ENCODE results near the gene ADAM20. TPM values are rescaled to one million over a fixed set of nuclear protein-coding genes. Genes with fewer than 3 reads are reported as not detected.

Gene ADAM20
- total RNA-seq (1 to 10 TPM; 2.5 to 3.8 TPM), polyA plus RNA-seq (under 1 TPM in 1 of 2 donors, not detected in 1; 0.10 TPM)
- long read RNA-seq, donor 1, result 0 reads
- long read RNA-seq, donor 2, result 0 reads

DNA sequence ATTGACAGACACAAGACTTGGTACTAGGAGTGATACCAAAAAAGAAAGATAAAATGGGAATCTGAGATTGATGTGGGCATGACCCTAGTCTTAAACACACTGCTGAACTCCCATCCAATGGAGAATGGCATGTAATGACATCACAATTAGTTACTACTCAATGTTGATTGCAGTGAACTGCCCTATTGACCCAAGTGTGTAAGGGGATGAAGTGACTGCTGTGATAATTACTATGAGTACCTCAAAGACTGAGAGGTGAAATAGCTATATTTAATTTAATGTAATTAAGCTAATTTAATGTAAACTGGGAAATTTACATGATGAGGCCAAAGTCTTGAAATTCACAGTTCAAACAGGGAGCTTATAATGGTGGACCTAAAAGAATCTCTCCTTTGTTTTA is at the start of gene ADAM20:
Gene ADAM20 (minus strand): TSS at position 101 of the 400 bp plus-strand sequence. CDS start 10,247 bp downstream, outside the sequence.
- H3K36me3 ChIP-seq (ENCODE audit: control insufficient read depth in 1 of 2, insufficient read depth in 2 of 2, low read length in 1 of 2), result peaks cover 2 to 3% of the 10 kb centered on the region in 2 donors
- H3K9me3 ChIP-seq (ENCODE audit: control insufficient read depth, low read length), result peaks cover 7% of the 10 kb centered on the region
- no peaks in the 10 kb centered on the region for H3K4me1 ChIP-seq (ENCODE audit: control insufficient read depth in 1 of 2, insufficient read depth in 2 of 2, low read length in 2 of 2)
- no peaks in the 10 kb centered on the region for H3K27me3 ChIP-seq (ENCODE audit: control insufficient read depth in 1 of 2, insufficient read depth in 2 of 2, low read length in 1 of 2)
- intact Hi-C loops (cut with DNase I), result no loop called here
- no peak within 1 kb of the TSS for H3K27ac ChIP-seq (ENCODE audit: low read depth in 1 of 2, low read length in 2 of 2)
- DNase-seq (no peak), ATAC-seq (ENCODE audit: low FRiP score) (no peak)
- H3K4me3 ChIP-seq (ENCODE audit: low read length in 2 of 2), result no peak within 1 kb of the TSS

DNA sequence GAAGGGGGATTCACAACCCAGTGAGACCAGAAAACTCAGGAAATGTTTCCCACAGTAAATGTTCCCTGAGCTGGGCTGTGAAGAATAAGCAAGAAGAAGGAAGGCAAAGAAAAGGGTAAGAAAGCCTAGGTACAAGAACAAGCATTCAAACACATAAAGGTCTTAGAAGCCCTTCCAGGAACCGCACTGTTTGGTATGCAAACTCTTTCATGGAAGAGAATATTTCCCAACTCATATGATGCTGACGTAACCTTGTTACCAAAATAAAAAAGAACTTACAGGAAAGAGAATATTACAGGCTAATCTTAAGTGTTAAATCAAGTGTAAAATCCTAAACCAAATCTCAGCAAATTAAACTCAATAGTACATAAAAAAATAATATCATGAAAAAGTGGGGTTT is 42.1 kb upstream of the ADAM20 start:
- H3K4me3 ChIP-seq (ENCODE audit: low read length in 2 of 2), result no peak overlapping the region
- no peak overlapping the region for H3K27ac ChIP-seq (ENCODE audit: low read depth in 1 of 2, low read length in 2 of 2)
- no peaks in the 10 kb centered on the region for H3K4me1 ChIP-seq (ENCODE audit: control insufficient read depth in 1 of 2, insufficient read depth in 2 of 2, low read length in 2 of 2)
- H3K36me3 ChIP-seq (ENCODE audit: control insufficient read depth in 1 of 2, insufficient read depth in 2 of 2, low read length in 1 of 2), result peaks cover 0 to 7% of the 10 kb centered on the region in 2 donors
- no peaks in the 10 kb centered on the region for H3K27me3 ChIP-seq (ENCODE audit: control insufficient read depth in 1 of 2, insufficient read depth in 2 of 2, low read length in 1 of 2)
- intact Hi-C loops (cut with DNase I), result no loop called here
- 90 to 91% methylated on average over 2 of the region's 2 CpGs for WGBS, 2 donors
- no peaks in the 10 kb centered on the region for H3K9me3 ChIP-seq (ENCODE audit: control insufficient read depth, low read length)
- DNase-seq (no peak), ATAC-seq (ENCODE audit: low FRiP score) (no peak)

DNA sequence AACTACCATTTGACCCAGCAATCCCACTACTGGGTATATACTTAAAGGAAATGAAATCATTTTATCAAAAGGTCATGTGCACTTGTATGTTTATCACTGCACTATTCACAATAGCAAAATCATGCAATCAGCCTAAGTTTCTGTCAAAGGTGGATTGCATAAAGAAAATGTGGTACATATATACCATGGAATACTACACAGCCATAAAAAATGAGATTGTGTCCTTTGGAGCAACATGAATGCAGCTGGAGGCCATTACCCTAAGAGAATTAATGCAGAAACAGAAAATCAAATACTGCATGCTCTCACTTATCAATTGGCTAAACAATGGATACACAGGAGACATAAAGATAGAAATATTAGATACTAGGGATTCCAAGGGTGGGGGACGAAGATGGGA is 38.2 kb upstream of the ADAM20 start:
- Histone ChIP-seq H3K36me3 (ENCODE audit: control insufficient read depth in 1 of 2, insufficient read depth in 2 of 2, low read length in 1 of 2) (peaks cover 0 to 3% of the 10 kb centered on the region in 2 donors), H3K27ac (ENCODE audit: low read depth in 1 of 2, low read length in 2 of 2) (no peak overlapping the region), H3K4me3 (ENCODE audit: low read length in 2 of 2) (no peak overlapping the region), H3K27me3 (ENCODE audit: control insufficient read depth in 1 of 2, insufficient read depth in 2 of 2, low read length in 1 of 2) (no peaks in the 10 kb centered on the region), H3K9me3 (ENCODE audit: control insufficient read depth, low read length) (no peaks in the 10 kb centered on the region), H3K4me1 (ENCODE audit: control insufficient read depth in 1 of 2, insufficient read depth in 2 of 2, low read length in 2 of 2) (no peaks in the 10 kb centered on the region)
- 96 to 97% methylated on average over 1 of the region's 1 CpG for WGBS, 2 donors
- intact Hi-C loops (cut with DNase I), result no loop called here
- DNase-seq (no peak), ATAC-seq (ENCODE audit: low FRiP score) (no peak)

DNA sequence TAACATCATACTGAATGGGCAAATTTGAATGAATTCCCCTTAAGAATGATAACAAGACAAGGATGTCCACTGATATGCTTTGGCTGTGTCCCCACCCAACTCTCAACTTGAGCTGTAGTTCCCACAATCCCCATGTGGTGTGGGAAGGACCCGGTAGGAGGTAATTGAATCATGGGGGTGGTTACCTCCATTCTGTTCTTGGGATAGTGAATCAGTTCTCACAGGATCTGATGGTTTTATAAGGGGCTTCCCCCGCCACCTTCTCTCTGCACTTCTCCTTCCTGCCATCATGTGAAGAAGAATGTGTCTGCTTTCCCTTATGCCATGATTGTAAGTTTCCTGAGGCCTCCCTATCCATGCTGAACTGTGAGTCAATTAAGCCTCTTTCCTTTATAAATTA is 36.3 kb upstream of the ADAM20 start:
- DNase-seq (no peak), ATAC-seq (ENCODE audit: low FRiP score) (no peak)
- peaks cover 0 to 3% of the 10 kb centered on the region in 2 donors for H3K36me3 ChIP-seq (ENCODE audit: control insufficient read depth in 1 of 2, insufficient read depth in 2 of 2, low read length in 1 of 2)
- no peak overlapping the region for H3K27ac ChIP-seq (ENCODE audit: low read depth in 1 of 2, low read length in 2 of 2)
- H3K4me3 ChIP-seq (ENCODE audit: low read length in 2 of 2), result no peak overlapping the region
- no peaks in the 10 kb centered on the region for H3K9me3 ChIP-seq (ENCODE audit: control insufficient read depth, low read length)
- no peaks in the 10 kb centered on the region for H3K4me1 ChIP-seq (ENCODE audit: control insufficient read depth in 1 of 2, insufficient read depth in 2 of 2, low read length in 2 of 2)
- intact Hi-C loops (cut with DNase I), result no loop called here
- WGBS, 2 donors, result 94 to 96% methylated on average over 2 of the region's 2 CpGs
- H3K27me3 ChIP-seq (ENCODE audit: control insufficient read depth in 1 of 2, insufficient read depth in 2 of 2, low read length in 1 of 2), result no peaks in the 10 kb centered on the region

DNA sequence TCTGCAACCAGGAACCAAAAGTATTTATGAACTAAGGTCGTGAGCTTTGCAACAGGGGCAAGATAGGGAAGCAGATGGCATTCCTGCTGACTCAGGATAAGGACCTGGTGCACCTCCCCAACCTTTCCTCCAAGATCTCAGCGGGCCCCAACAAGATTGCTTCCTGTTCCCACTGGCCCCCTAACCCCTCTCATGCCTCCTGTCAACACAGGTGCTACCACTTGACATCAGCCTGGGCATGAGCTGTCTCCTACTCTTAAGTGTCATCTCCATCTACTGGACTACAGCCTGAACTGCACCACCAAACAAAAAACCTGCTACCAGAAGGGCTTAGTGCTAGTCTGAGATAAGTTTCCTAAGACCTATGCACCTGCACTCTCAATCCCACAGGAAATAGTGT is 33.0 kb upstream of the ADAM20 start:
- intact Hi-C loops (cut with DNase I), result no loop called here
- WGBS, 2 donors, result 61 to 72% methylated on average over 2 of the region's 2 CpGs
- Histone ChIP-seq H3K27ac (ENCODE audit: low read depth in 1 of 2, low read length in 2 of 2) (no peak overlapping the region), H3K36me3 (ENCODE audit: control insufficient read depth in 1 of 2, insufficient read depth in 2 of 2, low read length in 1 of 2) (peaks cover 7 to 9% of the 10 kb centered on the region in 2 donors), H3K4me1 (ENCODE audit: control insufficient read depth in 1 of 2, insufficient read depth in 2 of 2, low read length in 2 of 2) (no peaks in the 10 kb centered on the region), H3K27me3 (ENCODE audit: control insufficient read depth in 1 of 2, insufficient read depth in 2 of 2, low read length in 1 of 2) (no peaks in the 10 kb centered on the region), H3K9me3 (ENCODE audit: control insufficient read depth, low read length) (no peaks in the 10 kb centered on the region), H3K4me3 (ENCODE audit: low read length in 2 of 2) (no peak overlapping the region)
- DNase-seq (no peak), ATAC-seq (ENCODE audit: low FRiP score) (no peak)

DNA sequence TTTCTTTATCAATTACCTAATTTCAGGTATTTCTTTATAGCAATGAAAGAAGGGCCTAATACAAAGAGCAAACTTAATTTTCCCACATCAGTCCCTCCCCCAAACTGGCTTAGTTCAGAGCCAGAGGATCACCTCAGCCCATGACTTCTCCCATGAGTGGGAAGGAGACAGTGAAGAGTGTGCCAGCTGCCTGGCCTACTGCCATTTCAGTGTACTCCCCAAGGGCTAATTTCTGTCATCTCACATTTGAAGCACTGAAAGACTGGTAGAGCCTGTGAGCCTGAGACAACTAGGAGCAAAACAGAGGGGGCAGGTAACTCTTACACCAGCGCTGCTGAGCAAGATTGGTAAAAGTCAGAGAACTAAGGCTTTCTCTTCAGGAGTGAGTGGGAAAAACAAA is 29.1 kb upstream of the ADAM20 start:
- H3K9me3 ChIP-seq (ENCODE audit: control insufficient read depth, low read length), result no peaks in the 10 kb centered on the region
- H3K36me3 ChIP-seq (ENCODE audit: control insufficient read depth in 1 of 2, insufficient read depth in 2 of 2, low read length in 1 of 2), result peaks cover 9 to 13% of the 10 kb centered on the region in 2 donors
- DNase-seq (no peak), ATAC-seq (ENCODE audit: low FRiP score) (no peak)
- H3K27ac ChIP-seq (ENCODE audit: low read depth in 1 of 2, low read length in 2 of 2), result no peak overlapping the region
- H3K4me1 ChIP-seq (ENCODE audit: control insufficient read depth in 1 of 2, insufficient read depth in 2 of 2, low read length in 2 of 2), result no peaks in the 10 kb centered on the region
- 50 to 100% methylated on average over 1 of the region's 1 CpG for WGBS, 2 donors
- H3K4me3 ChIP-seq (ENCODE audit: low read length in 2 of 2), result no peak overlapping the region
- intact Hi-C loops (cut with DNase I), result no loop called here
- H3K27me3 ChIP-seq (ENCODE audit: control insufficient read depth in 1 of 2, insufficient read depth in 2 of 2, low read length in 1 of 2), result no peaks in the 10 kb centered on the region

DNA sequence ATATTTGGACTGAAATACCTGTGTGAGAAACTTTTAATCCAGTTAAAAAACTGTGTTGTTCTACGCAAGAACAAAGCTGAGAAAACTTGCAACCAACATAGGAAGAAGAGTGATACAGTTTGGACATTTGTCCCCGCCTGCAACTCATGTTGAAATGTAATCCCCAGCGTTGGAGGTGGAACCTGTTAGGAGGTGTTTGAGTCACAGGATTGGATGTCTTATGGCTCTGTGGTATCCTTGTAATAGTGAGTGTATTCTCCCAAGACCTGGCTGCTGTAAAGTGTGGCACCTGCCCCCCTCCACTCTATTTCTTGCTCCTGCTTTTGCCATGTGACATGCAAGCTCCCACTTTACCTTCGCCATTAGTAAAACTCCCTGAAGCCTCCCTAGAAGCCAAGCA is 28.6 kb upstream of the ADAM20 start:
- 95 to 97% methylated on average over 4 of the region's 4 CpGs for WGBS, 2 donors
- Histone ChIP-seq H3K9me3 (ENCODE audit: control insufficient read depth, low read length) (no peaks in the 10 kb centered on the region), H3K4me3 (ENCODE audit: low read length in 2 of 2) (no peak overlapping the region), H3K36me3 (ENCODE audit: control insufficient read depth in 1 of 2, insufficient read depth in 2 of 2, low read length in 1 of 2) (peaks cover 9 to 13% of the 10 kb centered on the region in 2 donors), H3K27me3 (ENCODE audit: control insufficient read depth in 1 of 2, insufficient read depth in 2 of 2, low read length in 1 of 2) (no peaks in the 10 kb centered on the region), H3K4me1 (ENCODE audit: control insufficient read depth in 1 of 2, insufficient read depth in 2 of 2, low read length in 2 of 2) (no peaks in the 10 kb centered on the region), H3K27ac (ENCODE audit: low read depth in 1 of 2, low read length in 2 of 2) (no peak overlapping the region)
- intact Hi-C loops (cut with DNase I), result no loop called here
- no peak for ATAC-seq (ENCODE audit: low FRiP score)
- DNase-seq, result no peak

DNA sequence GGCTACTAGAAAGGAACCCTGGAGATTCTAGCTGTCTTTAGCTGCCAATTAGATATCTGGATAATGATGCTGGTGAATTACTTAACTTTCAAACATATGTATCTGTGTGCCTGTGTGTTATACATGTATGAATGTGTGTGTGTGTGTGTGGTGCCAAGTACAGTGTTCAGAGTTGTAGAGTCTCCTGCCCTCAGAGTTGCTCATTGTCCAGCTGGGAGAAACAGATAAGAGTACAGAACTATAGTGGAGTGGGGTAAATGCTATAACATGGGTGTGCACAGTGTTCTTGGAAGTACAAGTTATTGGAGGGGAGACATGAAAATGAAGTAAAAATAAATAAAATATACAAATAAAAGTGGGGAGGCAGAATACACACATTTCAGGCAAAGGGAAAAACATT is 23.6 kb upstream of the ADAM20 start:
- no peaks in the 10 kb centered on the region for H3K4me1 ChIP-seq (ENCODE audit: control insufficient read depth in 1 of 2, insufficient read depth in 2 of 2, low read length in 2 of 2)
- no peaks in the 10 kb centered on the region for H3K27me3 ChIP-seq (ENCODE audit: control insufficient read depth in 1 of 2, insufficient read depth in 2 of 2, low read length in 1 of 2)
- ATAC-seq (ENCODE audit: low FRiP score) (no peak), DNase-seq (no peak)
- intact Hi-C loops (cut with DNase I), result no loop called here
- H3K4me3 ChIP-seq (ENCODE audit: low read length in 2 of 2), result no peak overlapping the region
- H3K27ac ChIP-seq (ENCODE audit: low read depth in 1 of 2, low read length in 2 of 2), result no peak overlapping the region
- no peaks in the 10 kb centered on the region for H3K9me3 ChIP-seq (ENCODE audit: control insufficient read depth, low read length)
- H3K36me3 ChIP-seq (ENCODE audit: control insufficient read depth in 1 of 2, insufficient read depth in 2 of 2, low read length in 1 of 2), result peaks cover 2 to 7% of the 10 kb centered on the region in 2 donors

DNA sequence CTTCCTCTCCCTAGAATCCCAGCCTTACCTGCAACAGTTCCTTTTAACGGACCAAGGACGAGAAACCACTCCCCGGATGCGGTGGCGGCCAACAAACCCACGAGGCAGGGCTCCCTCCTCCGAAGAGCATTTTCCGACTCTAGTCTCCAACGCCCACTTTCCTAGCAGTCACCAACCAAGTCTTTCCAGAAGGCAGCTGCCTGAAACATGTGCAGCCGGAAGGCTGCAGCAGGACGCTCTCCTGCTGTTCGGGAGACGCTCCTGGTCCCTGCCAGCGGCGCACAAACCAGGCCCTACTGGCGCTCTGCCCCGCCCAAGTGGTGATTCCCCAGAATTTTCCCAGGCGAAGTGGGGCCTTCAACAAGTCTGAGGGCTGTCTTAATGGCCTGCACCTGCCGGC is 21.1 kb upstream of the ADAM20 start:
- ATAC-seq (ENCODE audit: low FRiP score), result no peak
- H3K4me3 ChIP-seq (ENCODE audit: low read length in 2 of 2), result no peak overlapping the region
- WGBS, 2 donors, result 20 to 27% methylated on average over 19 of the region's 19 CpGs

More for the DNA sequence above, 21.1 kb upstream of the ADAM20 start:
- intact Hi-C loops (cut with DNase I), result no loop called here
- Histone ChIP-seq H3K36me3 (ENCODE audit: control insufficient read depth in 1 of 2, insufficient read depth in 2 of 2, low read length in 1 of 2) (peaks cover 0 to 7% of the 10 kb centered on the region in 2 donors), H3K9me3 (ENCODE audit: control insufficient read depth, low read length) (no peaks in the 10 kb centered on the region), H3K27ac (ENCODE audit: low read depth in 1 of 2, low read length in 2 of 2) (no peak overlapping the region), H3K4me1 (ENCODE audit: control insufficient read depth in 1 of 2, insufficient read depth in 2 of 2, low read length in 2 of 2) (no peaks in the 10 kb centered on the region), H3K27me3 (ENCODE audit: control insufficient read depth in 1 of 2, insufficient read depth in 2 of 2, low read length in 1 of 2) (no peaks in the 10 kb centered on the region)
- DNase-seq, result peak in 1 of 2 donors; percentile 68

Measured in aorta (tissue), 5 donors.